COLO829 (cell line): ENCODE results near the gene SLC20A1.

ENCODE experiments used
- DNase-seq: peaks from one replicate; pipeline ENCODE4 v3.0.0; 2012; ENCODE audit warnings: low spot score

The SLC20A1 gene

GRCh38 chr2:112709703-112710102 lies 64.0 kb downstream of the SLC20A1 start:
- no peak for DNase-seq

- DNase-seq: no peak
Measured at GRCh38 chr2:112710956-112711750, 65.4 kb downstream of the SLC20A1 start.

- no peak for DNase-seq
Measured at GRCh38 chr2:112712465-112712864, 66.7 kb downstream of the SLC20A1 start.

- no peak for DNase-seq
Measured at GRCh38 chr2:112712903-112713584, 67.3 kb downstream of the SLC20A1 start.
